HUES48 (cell line): ENCODE results near the gene PTGER1.

ENCODE experiments used
- H3K27ac ChIP-seq: one replicate; pipeline ENCODE4 v1.7.0; 2013; ENCODE audit warnings: low read depth, low read length, inconsistent platforms
- H3K27me3 ChIP-seq: 2 replicates; pipeline ENCODE4 v1.6.1; 2013; ENCODE audit warnings: mild to moderate bottlenecking, low read length; ENCODE audit not compliant: control insufficient read depth, insufficient read depth
- H3K36me3 ChIP-seq: 2 replicates; pipeline ENCODE4 v1.6.1; 2013; ENCODE audit warnings: low read length; ENCODE audit not compliant: control insufficient read depth, insufficient read depth
- H3K4me1 ChIP-seq: 2 replicates; pipeline ENCODE4 v1.6.1; 2013; ENCODE audit warnings: mild to moderate bottlenecking, low read length; ENCODE audit not compliant: control insufficient read depth, insufficient read depth
- H3K4me3 ChIP-seq: 2 replicates; pipeline ENCODE4 v1.5.1; 2013; ENCODE audit warnings: mild to moderate bottlenecking, low read depth, low read length
- H3K9ac ChIP-seq: 2 replicates; pipeline ENCODE4 v1.6.1; 2013; ENCODE audit warnings: mild to moderate bottlenecking, low read depth, low read length, moderate library complexity
- H3K9me3 ChIP-seq: 2 replicates; pipeline ENCODE4 v1.6.1; 2013; ENCODE audit warnings: low read length; ENCODE audit not compliant: control insufficient read depth, insufficient read depth

The PTGER1 gene

GRCh38 chr19:14497228-14497921 is 22.2 kb upstream of the PTGER1 start:
- Histone ChIP-seq H3K27me3 (no peaks in the 10 kb centered on the region), H3K9ac (no peak overlapping the region), H3K27ac (no peak overlapping the region), H3K36me3 (no peaks in the 10 kb centered on the region), H3K9me3 (no peaks in the 10 kb centered on the region), H3K4me1 (peaks cover 5% of the 10 kb centered on the region; the same call in 1 of the 2 replicates), H3K4me3 (no peak overlapping the region)

GRCh38 chr19:14496834-14497227 is 21.7 kb upstream of the PTGER1 start:
- Histone ChIP-seq H3K36me3 (no peaks in the 10 kb centered on the region), H3K27ac (no peak overlapping the region), H3K4me1 (peaks cover 5% of the 10 kb centered on the region; the same call in 1 of the 2 replicates), H3K27me3 (no peaks in the 10 kb centered on the region), H3K9me3 (no peaks in the 10 kb centered on the region), H3K4me3 (no peak overlapping the region; the same call in 1 of the 2 replicates), H3K9ac (no peak overlapping the region)

DNA sequence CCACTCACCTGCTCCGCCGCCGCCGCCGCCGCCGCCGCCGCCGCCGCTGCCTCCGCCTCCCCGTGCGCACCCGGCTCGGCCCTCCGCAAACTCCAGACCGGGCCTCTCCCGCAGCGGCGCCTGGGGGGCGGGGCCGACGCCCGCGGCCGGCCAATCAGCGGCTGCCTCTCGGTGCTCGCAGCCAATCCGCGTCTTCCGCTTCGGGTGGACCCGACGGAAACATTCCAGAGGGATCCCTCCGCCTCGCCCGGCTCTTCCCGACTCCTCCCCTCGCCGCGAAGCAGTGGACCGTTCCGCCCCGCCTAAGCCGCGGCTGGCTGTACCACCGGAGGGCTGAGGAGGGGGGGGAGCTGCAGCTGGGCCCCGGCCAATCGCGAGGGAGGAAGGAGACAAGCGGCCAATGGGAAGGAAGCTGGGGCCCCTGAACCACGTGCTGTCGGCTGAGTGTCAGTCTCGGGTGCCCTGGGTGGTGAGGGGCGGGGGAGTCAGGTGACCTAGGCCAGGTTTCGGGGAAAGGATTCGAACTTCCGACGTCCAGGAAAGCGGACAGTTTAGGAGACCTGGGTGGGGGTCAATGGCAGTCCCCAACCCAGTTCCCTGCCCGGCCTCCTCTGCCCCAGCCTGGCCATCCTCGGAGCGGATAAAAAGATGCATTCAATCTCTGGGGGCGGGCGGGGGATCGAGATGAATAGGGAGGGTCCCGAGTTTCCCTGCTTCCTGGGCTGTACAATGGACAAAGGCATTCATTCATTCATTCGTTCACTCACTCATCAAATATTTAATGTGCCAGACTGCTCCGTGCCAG is 21.1 kb upstream of the PTGER1 start, which contains the start of gene GIPC1:
Gene GIPC1, minus strand, starts transcription at position 99 of the 805 bp plus-strand sequence. CDS start 13,151 bp downstream, outside the sequence.
- H3K9ac ChIP-seq, result 0 out of 2 replicates have a peak within 1 kb of the TSS, but pooled peaks have one; percentile 40
- peak within 1 kb of the TSS; percentile 35 for H3K27ac ChIP-seq

GRCh38 chr19:14495672-14496028 is 20.5 kb upstream of the PTGER1 start:
- Histone ChIP-seq H3K9me3 (no peaks in the 10 kb centered on the region), H3K4me3 (peak overlapping the region; percentile 85), H3K27me3 (no peaks in the 10 kb centered on the region), H3K9ac (0 out of 2 replicates have a peak overlapping the region, but pooled peaks have one; percentile 40), H3K36me3 (peaks cover 4% of the 10 kb centered on the region; the same call in 1 of the 2 replicates), H3K4me1 (peaks cover 5% of the 10 kb centered on the region; the same call in 1 of the 2 replicates), H3K27ac (peak overlapping the region; percentile 35)

More for the DNA sequence above, 21.1 kb upstream of the PTGER1 start, which contains the start of gene GIPC1:
- Histone ChIP-seq H3K9me3 (no peaks in the 10 kb centered on the region), H3K27me3 (no peaks in the 10 kb centered on the region), H3K36me3 (peaks cover 4% of the 10 kb centered on the region; the same call in 1 of the 2 replicates), H3K4me3 (peak within 1 kb of the TSS; percentile 85), H3K4me1 (peaks cover 5% of the 10 kb centered on the region; the same call in 1 of the 2 replicates)

DNA sequence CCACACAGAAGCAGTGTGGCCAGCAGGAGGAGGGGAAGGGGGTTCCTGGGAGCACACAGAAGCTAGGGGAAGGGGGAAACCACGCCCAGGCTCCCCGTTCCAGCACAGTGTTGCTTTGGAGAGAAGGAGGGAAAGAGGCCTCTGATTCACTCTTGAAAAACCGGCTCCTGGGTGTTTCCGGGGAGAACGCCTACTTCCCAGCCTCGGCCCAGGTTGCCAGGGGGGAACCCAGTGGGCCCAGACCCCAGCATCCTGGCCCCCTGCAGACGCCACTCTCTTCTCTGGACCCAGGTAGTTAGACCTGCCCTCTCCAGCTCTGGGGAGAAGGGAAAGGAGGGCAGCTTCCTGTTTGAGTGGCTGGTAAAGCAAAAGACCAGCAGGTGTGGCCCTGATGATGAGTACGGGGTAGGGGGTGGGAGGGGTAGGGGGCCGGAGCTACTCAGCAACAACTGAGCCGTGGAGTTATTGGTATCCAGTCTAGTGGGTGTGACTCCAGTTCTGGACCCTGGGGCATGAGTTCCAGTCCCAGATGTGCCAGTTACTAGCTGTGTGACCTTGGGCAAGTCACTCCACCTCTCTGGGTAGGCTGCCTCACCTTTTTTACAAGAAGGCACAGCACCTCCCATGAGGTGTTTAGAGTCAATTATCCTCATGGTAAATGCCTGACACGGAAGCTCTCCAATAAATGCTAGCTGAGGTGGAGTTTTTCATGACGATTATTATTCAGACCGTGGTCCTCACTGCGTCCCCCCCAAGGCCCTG is 19.9 kb upstream of the PTGER1 start:
- no peaks in the 10 kb centered on the region for H3K9me3 ChIP-seq
- peak overlapping the region; percentile 35 for H3K27ac ChIP-seq
- no peaks in the 10 kb centered on the region for H3K27me3 ChIP-seq
- H3K36me3 ChIP-seq, result peaks cover 4% of the 10 kb centered on the region; the same call in 1 of the 2 replicates
- peaks cover 5% of the 10 kb centered on the region; the same call in 1 of the 2 replicates for H3K4me1 ChIP-seq
- H3K9ac ChIP-seq, result 0 out of 2 replicates have a peak overlapping the region, but pooled peaks have one; percentile 40
- H3K4me3 ChIP-seq, result peak overlapping the region; percentile 85

GRCh38 chr19:14494411-14494810 is 19.3 kb upstream of the PTGER1 start:
- no peaks in the 10 kb centered on the region for H3K27me3 ChIP-seq
- H3K9me3 ChIP-seq, result no peaks in the 10 kb centered on the region
- peaks cover 10% of the 10 kb centered on the region; the same call in 1 of the 2 replicates for H3K36me3 ChIP-seq
- peaks cover 5% of the 10 kb centered on the region; the same call in 1 of the 2 replicates for H3K4me1 ChIP-seq
- no peak overlapping the region for H3K9ac ChIP-seq
- H3K4me3 ChIP-seq, result no peak overlapping the region
- no peak overlapping the region for H3K27ac ChIP-seq

DNA sequence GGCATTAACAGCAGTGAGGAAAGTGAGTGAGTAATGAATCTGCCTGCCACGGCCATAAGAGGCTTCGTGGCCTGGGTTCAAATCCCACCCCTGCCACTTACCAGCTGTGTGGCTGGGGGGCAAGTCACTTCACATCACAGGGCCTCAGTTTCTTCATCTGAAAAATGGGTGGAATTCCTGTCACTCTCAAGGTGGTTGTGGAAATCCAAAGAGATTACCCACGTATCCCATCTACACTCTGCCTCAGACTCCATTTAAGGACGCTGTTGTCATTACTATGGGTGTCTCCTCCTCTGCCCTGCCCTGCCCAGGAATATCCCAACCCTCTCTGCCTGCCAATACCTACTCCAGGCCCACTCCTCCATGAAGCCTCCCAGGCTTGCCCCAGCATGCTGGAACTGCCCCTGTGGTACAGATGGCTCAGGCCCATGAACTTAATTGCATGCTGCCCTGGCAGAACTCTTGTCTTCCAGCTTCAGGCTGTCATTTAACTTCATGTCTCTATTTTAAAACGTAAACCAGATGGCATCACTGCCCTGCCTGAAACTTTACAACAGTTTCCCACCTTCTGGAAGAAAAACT is 17.7 kb upstream of the PTGER1 start:
- Histone ChIP-seq H3K36me3 (peaks cover 20% of the 10 kb centered on the region), H3K4me3 (no peak overlapping the region), H3K9ac (no peak overlapping the region), H3K27ac (no peak overlapping the region), H3K9me3 (no peaks in the 10 kb centered on the region), H3K4me1 (peaks cover 5% of the 10 kb centered on the region; the same call in 1 of the 2 replicates), H3K27me3 (no peaks in the 10 kb centered on the region)

DNA sequence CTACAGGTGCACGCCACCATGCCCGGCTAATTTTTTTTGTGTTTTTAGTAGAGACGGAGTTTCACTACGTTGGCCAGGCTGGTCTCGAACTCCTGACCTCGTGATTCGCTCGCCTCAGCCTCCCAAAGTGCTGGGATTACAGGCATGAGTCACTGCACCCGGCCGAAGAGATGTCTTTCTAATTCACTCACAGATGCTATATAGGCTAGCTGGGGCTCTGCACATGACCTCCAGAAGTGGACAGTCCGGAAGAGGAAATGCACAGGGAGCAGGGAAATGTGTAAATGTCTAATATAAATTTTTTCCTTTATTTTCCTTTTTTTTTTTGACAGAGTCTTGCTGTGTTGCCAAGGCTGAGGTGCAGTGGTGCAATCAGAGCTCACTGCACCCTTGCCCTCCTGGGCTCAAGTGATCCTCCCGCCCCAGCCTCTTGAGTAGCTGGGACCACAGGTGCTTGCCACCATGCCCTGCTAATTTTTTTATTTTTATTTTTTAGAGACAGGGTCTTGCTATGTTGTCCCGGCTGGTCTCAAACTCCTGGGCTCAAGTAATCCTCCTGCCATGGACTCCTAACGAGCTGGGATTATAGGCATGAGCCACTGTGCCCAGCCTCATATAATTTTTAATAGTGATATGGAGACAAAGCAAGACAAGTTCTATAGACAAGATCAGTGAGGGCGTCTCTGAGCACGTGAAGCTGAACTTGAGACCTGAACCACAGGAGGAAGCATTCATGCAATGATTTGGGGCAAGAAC is 12.4 kb upstream of the PTGER1 start:
- Histone ChIP-seq H3K9me3 (no peaks in the 10 kb centered on the region), H3K4me1 (no peaks in the 10 kb centered on the region), H3K36me3 (peaks cover 33% of the 10 kb centered on the region), H3K4me3 (no peak overlapping the region), H3K9ac (no peak overlapping the region), H3K27me3 (no peaks in the 10 kb centered on the region), H3K27ac (no peak overlapping the region)

- Histone ChIP-seq H3K4me1 (no peaks in the 10 kb centered on the region), H3K4me3 (no peak overlapping the region), H3K27ac (no peak overlapping the region), H3K27me3 (no peaks in the 10 kb centered on the region), H3K36me3 (peaks cover 35% of the 10 kb centered on the region), H3K9me3 (no peaks in the 10 kb centered on the region), H3K9ac (no peak overlapping the region)
Observed at GRCh38 chr19:14482172-14482941, 7.2 kb upstream of the PTGER1 start.
